Measurements from ENCODE around the gene IL22RA1. TPM values are rescaled to one million over a fixed set of nuclear protein-coding genes. Genes with fewer than 3 reads are reported as not detected.

Gene IL22RA1
- total and polyA plus RNA-seq, 8 donors = 62.5 to 164 (median 95.3) TPM

- TF ChIP-seq, protein P1, sequence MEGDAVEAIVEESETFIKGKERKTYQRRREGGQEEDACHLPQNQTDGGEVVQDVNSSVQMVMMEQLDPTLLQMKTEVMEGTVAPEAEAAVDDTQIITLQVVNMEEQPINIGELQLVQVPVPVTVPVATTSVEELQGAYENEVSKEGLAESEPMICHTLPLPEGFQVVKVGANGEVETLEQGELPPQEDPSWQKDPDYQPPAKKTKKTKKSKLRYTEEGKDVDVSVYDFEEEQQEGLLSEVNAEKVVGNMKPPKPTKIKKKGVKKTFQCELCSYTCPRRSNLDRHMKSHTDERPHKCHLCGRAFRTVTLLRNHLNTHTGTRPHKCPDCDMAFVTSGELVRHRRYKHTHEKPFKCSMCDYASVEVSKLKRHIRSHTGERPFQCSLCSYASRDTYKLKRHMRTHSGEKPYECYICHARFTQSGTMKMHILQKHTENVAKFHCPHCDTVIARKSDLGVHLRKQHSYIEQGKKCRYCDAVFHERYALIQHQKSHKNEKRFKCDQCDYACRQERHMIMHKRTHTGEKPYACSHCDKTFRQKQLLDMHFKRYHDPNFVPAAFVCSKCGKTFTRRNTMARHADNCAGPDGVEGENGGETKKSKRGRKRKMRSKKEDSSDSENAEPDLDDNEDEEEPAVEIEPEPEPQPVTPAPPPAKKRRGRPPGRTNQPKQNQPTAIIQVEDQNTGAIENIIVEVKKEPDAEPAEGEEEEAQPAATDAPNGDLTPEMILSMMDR (IDR thresholded peaks at IDR 0.05) = no peak
- H3K4me1 ChIP-seq = no peaks in the 10 kb centered on the region
- no peaks in the 10 kb centered on the region for H3K9me3 ChIP-seq
- no peaks in the 10 kb centered on the region for H3K27me3 ChIP-seq
- ATAC-seq (no peak), DNase-seq (no peak), FAIRE-seq (no peak)
- no peak overlapping the region for H3K4me3 ChIP-seq
- intact Hi-C loops (cut with DNase I) = loop anchor here in 1 of 3 donors (10.0 kb wide), 1 partner anchor 109 kb away; the partner anchor contains the start of gene IFNLR1
- no peaks in the 10 kb centered on the region for H3K36me3 ChIP-seq
- 91% methylated on average over 8 of the region's 8 CpGs for WGBS, 2 donors
- no peak overlapping the region for H3K27ac ChIP-seq
These were observed 67.0 kb downstream of the IL22RA1 start for GRCh38 chr1:24075946-24076345.

- DNase-seq = no peak
- ATAC-seq = no peak
- no peak for FAIRE-seq
These were observed 67.4 kb downstream of the IL22RA1 start for GRCh38 chr1:24075590-24075854.

DNA sequence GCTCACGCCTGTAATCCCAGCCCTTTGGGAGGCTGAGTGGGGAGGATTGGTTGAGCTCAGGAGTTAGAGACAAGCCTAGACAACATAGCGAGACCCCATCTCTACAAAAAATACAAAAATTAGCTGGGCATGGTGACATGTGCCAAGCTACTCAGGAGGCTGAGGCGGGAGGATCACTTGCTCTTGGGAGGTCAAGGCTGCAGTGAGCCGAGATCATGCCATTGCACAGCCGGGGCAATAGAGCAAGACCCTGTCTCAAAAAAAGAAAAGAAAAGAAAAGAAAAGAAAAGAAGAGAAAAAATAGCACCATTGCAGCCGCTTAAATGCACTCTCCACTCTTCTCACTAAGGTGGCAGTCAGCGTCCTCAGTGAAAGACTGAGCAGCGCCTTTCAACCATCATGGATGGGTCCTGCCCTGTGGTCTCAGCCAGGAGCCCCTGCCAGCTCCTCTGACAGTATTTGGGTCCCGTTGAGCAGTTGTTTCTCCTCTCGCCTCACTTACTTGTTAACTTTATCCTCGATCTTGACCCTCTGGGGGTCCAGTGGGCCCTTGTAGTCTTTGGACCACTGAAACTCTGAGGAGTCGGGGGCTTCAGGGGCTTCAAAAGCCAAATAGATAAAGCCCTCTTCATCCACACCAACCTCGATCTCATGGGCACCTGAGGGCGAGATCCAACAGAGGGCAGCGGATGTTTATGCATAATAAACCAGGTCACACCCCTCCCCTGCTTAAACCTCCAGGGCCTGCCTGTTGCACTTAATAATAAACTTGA lies 67.9 kb downstream of the IL22RA1 start:
- H3K4me1 ChIP-seq = no peaks in the 10 kb centered on the region
- DNase-seq = no peak
- FAIRE-seq = no peak
- H3K27me3 ChIP-seq = no peaks in the 10 kb centered on the region
- intact Hi-C loops (cut with DNase I) = loop anchor here in 2 of 3 donors (5.0 to 10.0 kb wide), 2 partner anchors 37 to 110 kb away; partner anchors contain the start of genes MYOM3 (in 2 of the 2) and IFNLR1 (in 1 of the 2)
- TF ChIP-seq, protein P1 (IDR thresholded peaks at IDR 0.05) = no peak
- H3K9me3 ChIP-seq = no peaks in the 10 kb centered on the region
- 85 to 87% methylated on average over 15 of the region's 15 CpGs for WGBS, 2 donors
- H3K36me3 ChIP-seq = no peaks in the 10 kb centered on the region
- no peak for ATAC-seq
- H3K4me3 ChIP-seq = no peak overlapping the region
- H3K27ac ChIP-seq = no peak overlapping the region

More at GRCh38 chr1:24075590-24075854, 67.4 kb downstream of the IL22RA1 start:
- TF ChIP-seq, protein P1 (IDR thresholded peaks at IDR 0.05) = no peak
- no peaks in the 10 kb centered on the region for H3K36me3 ChIP-seq
- H3K4me3 ChIP-seq = no peak overlapping the region
- WGBS, 2 donors = 78% methylated on average over 4 of the region's 4 CpGs
- intact Hi-C loops (cut with DNase I) = loop anchor here in 1 of 3 donors (10.0 kb wide), 1 partner anchor 109 kb away; the partner anchor contains the start of gene IFNLR1
- H3K4me1 ChIP-seq = no peaks in the 10 kb centered on the region
- no peaks in the 10 kb centered on the region for H3K9me3 ChIP-seq
- no peaks in the 10 kb centered on the region for H3K27me3 ChIP-seq
- no peak overlapping the region for H3K27ac ChIP-seq

- no peak for FAIRE-seq
- no peak overlapping the region for H3K4me3 ChIP-seq
- no peaks in the 10 kb centered on the region for H3K27me3 ChIP-seq
- 68 to 69% methylated on average over 5 of the region's 5 CpGs for WGBS, 2 donors
- intact Hi-C loops (cut with DNase I) = loop anchor here in 2 of 3 donors (5.0 to 10.0 kb wide), 2 partner anchors 38 to 111 kb away; partner anchors contain the start of genes MYOM3 (in 2 of the 2) and IFNLR1 (in 1 of the 2)
- TF ChIP-seq, protein P1 (IDR thresholded peaks at IDR 0.05) = no peak
- no peaks in the 10 kb centered on the region for H3K36me3 ChIP-seq
- H3K4me1 ChIP-seq = no peaks in the 10 kb centered on the region
- H3K9me3 ChIP-seq = no peaks in the 10 kb centered on the region
- no peak for ATAC-seq
- H3K27ac ChIP-seq = no peak overlapping the region
- no peak for DNase-seq
These were observed 68.7 kb downstream of the IL22RA1 start for GRCh38 chr1:24074196-24074595.

DNA sequence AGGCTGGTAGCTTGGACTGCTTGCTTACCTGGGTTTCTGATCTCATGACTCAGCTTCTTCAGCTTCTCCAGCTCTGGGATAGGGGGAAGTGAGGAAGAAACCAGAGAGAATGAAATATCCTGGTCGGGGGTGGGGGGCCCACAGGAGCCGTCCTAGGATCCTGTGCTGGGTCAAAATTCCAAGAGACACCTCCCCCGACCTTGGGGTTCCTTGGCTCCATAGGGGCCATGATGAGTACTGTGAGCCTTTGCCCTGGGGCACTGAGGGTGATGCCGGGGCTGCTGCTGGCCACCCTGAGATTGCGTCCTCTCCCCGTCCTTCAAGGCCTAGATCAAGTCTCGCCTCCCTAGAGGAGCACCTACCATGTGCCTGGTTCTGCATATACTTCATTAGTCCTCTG lies 71.0 kb downstream of the IL22RA1 start:
- 81 to 88% methylated on average over 6 to 7 of the region's 7 CpGs for WGBS, 2 donors

More for the DNA sequence above, 71.0 kb downstream of the IL22RA1 start:
- no peak for ATAC-seq
- H3K36me3 ChIP-seq = no peaks in the 10 kb centered on the region
- no peaks in the 10 kb centered on the region for H3K9me3 ChIP-seq
- DNase-seq = no peak
- no peaks in the 10 kb centered on the region for H3K27me3 ChIP-seq
- TF ChIP-seq, protein P1 (IDR thresholded peaks at IDR 0.05) = no peak
- no peak overlapping the region for H3K4me3 ChIP-seq
- FAIRE-seq = no peak
- no peak overlapping the region for H3K27ac ChIP-seq
- no peaks in the 10 kb centered on the region for H3K4me1 ChIP-seq
- intact Hi-C loops (cut with DNase I) = loop anchor here in 2 of 3 donors (5.0 to 10.0 kb wide), 2 partner anchors 40 to 113 kb away; partner anchors contain the start of genes MYOM3 (in 2 of the 2) and IFNLR1 (in 1 of the 2)
